ENCODE results near the gene NBPF4. TPM values are rescaled to one million over a fixed set of nuclear protein-coding genes. Genes with fewer than 3 reads are reported as not detected.

The NBPF4 gene
- total and polyA plus RNA-seq, 2 experiments from 2014 or later, result not detected

GRCh38 chr1:108199201-108199691 lies 44.6 kb downstream of the NBPF4 start:
- DNase-seq (ENCODE audit: low read depth in 1 of 2, low spot score in 1 of 2), result peak in 1 of 2 donors; percentile 49
- Histone ChIP-seq H3K4me3 (peak overlapping the region; percentile 85), H3K36me3 (peaks cover 6% of the 10 kb centered on the region), H3K9me3 (ENCODE audit: low read depth) (no peaks in the 10 kb centered on the region), H3K27me3 (no peaks in the 10 kb centered on the region), H3K27ac (peak overlapping the region; percentile 42), H3K4me1 (ENCODE audit: low read depth) (no peaks in the 10 kb centered on the region)
- TF ChIP-seq, protein P1, sequence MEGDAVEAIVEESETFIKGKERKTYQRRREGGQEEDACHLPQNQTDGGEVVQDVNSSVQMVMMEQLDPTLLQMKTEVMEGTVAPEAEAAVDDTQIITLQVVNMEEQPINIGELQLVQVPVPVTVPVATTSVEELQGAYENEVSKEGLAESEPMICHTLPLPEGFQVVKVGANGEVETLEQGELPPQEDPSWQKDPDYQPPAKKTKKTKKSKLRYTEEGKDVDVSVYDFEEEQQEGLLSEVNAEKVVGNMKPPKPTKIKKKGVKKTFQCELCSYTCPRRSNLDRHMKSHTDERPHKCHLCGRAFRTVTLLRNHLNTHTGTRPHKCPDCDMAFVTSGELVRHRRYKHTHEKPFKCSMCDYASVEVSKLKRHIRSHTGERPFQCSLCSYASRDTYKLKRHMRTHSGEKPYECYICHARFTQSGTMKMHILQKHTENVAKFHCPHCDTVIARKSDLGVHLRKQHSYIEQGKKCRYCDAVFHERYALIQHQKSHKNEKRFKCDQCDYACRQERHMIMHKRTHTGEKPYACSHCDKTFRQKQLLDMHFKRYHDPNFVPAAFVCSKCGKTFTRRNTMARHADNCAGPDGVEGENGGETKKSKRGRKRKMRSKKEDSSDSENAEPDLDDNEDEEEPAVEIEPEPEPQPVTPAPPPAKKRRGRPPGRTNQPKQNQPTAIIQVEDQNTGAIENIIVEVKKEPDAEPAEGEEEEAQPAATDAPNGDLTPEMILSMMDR (IDR thresholded peaks at IDR 0.05; ENCODE audit: low read depth, low read length), result no peak

GRCh38 chr1:108194051-108194450 lies 49.8 kb downstream of the NBPF4 start:
- H3K27ac ChIP-seq, result no peak overlapping the region

DNA sequence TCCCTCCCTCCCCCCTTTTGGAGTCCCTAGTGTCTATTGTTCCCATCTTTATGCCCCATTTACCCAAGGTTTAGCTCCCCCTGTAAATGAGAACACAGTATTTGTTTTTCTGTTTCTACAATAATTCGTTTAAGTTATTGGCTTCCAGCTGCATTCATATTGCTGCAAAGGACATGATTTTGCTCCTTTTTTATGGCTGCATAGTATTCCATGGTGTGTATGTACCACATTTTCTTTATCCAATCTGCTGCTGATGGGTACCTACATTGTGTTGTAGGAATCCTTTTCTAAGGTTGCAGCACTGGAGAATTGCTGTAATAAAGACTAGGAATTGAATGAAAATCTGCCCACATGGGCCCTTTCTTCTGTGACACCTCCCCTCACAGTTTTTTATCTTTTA lies 50.5 kb downstream of the NBPF4 start:
- no peak overlapping the region for H3K4me3 ChIP-seq
- H3K36me3 ChIP-seq, result peaks cover 6% of the 10 kb centered on the region
- H3K4me1 ChIP-seq (ENCODE audit: low read depth), result no peaks in the 10 kb centered on the region
- H3K27ac ChIP-seq, result no peak overlapping the region
- TF ChIP-seq, protein P1 (IDR thresholded peaks at IDR 0.05; ENCODE audit: low read depth, low read length), result no peak
- no peak for DNase-seq (ENCODE audit: low read depth in 1 of 2, low spot score in 1 of 2)
- no peaks in the 10 kb centered on the region for H3K27me3 ChIP-seq
- no peaks in the 10 kb centered on the region for H3K9me3 ChIP-seq (ENCODE audit: low read depth)

More at GRCh38 chr1:108194051-108194450, 49.8 kb downstream of the NBPF4 start:
- no peaks in the 10 kb centered on the region for H3K9me3 ChIP-seq (ENCODE audit: low read depth)
- no peaks in the 10 kb centered on the region for H3K27me3 ChIP-seq
- peaks cover 6% of the 10 kb centered on the region for H3K36me3 ChIP-seq
- H3K4me3 ChIP-seq, result no peak overlapping the region
- no peak for DNase-seq (ENCODE audit: low read depth in 1 of 2, low spot score in 1 of 2)
- H3K4me1 ChIP-seq (ENCODE audit: low read depth), result no peaks in the 10 kb centered on the region
- TF ChIP-seq, protein P1 (IDR thresholded peaks at IDR 0.05; ENCODE audit: low read depth, low read length), result no peak

GRCh38 chr1:108192581-108192980 lies 51.3 kb downstream of the NBPF4 start:
- Histone ChIP-seq H3K4me3 (no peak overlapping the region), H3K36me3 (peaks cover 6% of the 10 kb centered on the region), H3K27me3 (no peaks in the 10 kb centered on the region), H3K9me3 (ENCODE audit: low read depth) (no peaks in the 10 kb centered on the region), H3K27ac (no peak overlapping the region), H3K4me1 (ENCODE audit: low read depth) (no peaks in the 10 kb centered on the region)
- TF ChIP-seq, protein P1 (IDR thresholded peaks at IDR 0.05; ENCODE audit: low read depth, low read length), result no peak
- DNase-seq (ENCODE audit: low read depth in 1 of 2, low spot score in 1 of 2), result no peak

DNA sequence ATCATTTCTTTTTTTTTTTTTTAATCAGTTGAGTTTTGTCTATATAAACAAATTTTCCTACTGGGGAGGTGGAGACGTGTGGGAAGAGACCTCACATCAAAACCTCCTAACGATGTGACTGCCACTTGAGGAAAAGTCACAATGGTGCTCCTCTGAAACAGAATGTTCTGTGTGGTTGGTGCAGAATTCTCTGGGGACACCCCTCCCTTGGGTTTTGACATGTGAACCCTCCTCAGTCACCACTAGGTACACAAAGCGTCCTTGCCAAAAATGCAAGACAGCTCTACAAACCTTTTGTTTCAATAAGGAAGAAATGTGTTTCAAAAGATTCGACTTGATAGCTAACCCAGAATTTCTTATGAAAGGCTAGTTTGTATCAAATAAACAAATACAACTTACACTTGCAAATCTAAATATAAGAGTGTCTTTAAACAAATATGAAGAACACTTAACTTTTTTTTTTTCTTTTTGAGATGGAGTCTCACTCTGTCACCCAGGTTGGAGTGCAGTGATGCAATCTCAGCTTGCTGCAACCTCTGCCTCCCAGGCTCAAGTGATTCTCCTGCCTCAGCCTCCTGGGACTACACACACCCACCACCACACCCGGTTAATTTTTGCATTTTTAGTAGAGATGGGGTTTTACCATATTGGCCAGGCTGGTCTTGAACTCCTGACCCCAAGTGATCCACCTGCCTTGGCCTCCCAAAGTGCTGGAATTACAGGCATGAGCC lies 53.0 kb downstream of the NBPF4 start:
- DNase-seq (ENCODE audit: low read depth in 1 of 2, low spot score in 1 of 2), result no peak
- Histone ChIP-seq H3K4me3 (no peak overlapping the region), H3K27ac (no peak overlapping the region), H3K4me1 (ENCODE audit: low read depth) (no peaks in the 10 kb centered on the region), H3K36me3 (peaks cover 6% of the 10 kb centered on the region), H3K9me3 (ENCODE audit: low read depth) (no peaks in the 10 kb centered on the region), H3K27me3 (no peaks in the 10 kb centered on the region)
- TF ChIP-seq, protein P1 (IDR thresholded peaks at IDR 0.05; ENCODE audit: low read depth, low read length), result no peak
